Activated CD4-positive, CD25-positive, alpha-beta regulatory T cell (primary cell): ENCODE data around the gene RFX1.

ENCODE experiments used
- DNase-seq, 4 experiments: peaks; one replicate each; lab custom pipeline; 2025; lab: John Stamatoyannopoulos, UW

RFX1 gene

GRCh38 chr19:13960863-13961784, 45.0 kb downstream of the RFX1 start:
- no peak for DNase-seq

GRCh38 chr19:13959962-13960862, 45.9 kb downstream of the RFX1 start:
- DNase-seq, result no peak

DNA sequence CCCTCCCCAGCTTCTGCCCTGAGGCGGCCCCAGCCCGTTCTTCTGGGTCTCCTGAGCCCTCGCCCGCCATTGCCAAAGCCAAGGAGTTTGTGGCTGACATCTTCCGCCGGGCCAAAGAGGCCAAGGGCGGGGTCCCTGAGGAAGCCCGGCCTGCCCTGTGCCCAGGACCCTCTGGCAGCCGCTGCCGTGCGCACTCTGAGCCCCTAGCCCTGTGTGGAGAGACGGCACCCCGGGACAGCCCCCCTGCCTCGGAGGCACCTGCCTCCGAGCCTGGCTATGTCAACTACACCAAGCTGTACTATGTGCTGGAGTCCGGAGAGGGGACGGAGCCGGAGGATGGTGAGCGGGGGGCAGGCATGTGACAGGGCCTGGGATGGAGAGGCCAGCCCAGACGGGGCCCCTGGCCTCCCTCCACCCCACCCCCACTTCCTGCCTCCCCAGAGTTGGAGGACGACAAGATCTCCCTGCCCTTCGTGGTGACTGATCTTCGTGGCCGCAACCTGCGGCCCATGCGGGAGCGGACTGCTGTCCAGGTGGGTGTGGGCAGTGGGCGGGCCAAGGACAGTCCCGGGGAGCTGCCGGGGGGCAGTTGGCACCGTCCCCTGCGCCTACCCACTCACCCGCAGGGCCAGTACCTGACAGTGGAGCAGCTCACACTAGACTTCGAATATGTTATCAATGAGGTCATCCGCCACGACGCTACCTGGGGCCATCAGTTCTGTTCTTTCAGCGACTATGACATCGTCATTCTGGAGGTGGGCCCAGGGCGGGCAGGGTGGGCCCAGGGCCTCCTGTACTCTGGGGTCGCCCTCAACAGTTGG, 46.8 kb downstream of the RFX1 start:
- no peak for DNase-seq

GRCh38 chr19:13958043-13958442, 48.1 kb downstream of the RFX1 start:
- DNase-seq, result no peak

GRCh38 chr19:13957051-13957450, 49.1 kb downstream of the RFX1 start:
- DNase-seq, result no peak

GRCh38 chr19:13956365-13956744, 49.8 kb downstream of the RFX1 start:
- DNase-seq, result no peak

- DNase-seq, result no peak
Measured at GRCh38 chr19:13955662-13956364, 50.3 kb downstream of the RFX1 start.

DNA sequence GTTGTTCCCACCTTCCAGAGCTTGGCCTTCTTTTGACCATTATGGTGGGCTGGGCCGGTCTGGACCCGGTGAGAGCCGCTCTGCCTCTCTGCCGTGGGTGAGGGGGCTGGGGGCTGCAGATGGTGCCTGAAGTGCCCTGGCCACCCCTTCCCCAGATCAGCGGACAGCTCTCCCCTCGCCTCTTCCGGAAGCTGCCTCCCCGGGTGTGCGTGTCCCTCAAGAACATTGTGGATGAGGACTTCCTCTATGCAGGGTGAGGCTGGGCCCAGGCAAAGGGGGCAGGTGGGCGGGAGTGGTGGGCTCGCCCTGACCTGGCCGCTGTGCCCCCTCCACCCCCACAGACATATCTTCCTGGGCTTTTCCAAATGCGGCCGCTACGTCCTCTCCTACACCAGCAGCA, 51.9 kb downstream of the RFX1 start:
- no peak for DNase-seq

DNA sequence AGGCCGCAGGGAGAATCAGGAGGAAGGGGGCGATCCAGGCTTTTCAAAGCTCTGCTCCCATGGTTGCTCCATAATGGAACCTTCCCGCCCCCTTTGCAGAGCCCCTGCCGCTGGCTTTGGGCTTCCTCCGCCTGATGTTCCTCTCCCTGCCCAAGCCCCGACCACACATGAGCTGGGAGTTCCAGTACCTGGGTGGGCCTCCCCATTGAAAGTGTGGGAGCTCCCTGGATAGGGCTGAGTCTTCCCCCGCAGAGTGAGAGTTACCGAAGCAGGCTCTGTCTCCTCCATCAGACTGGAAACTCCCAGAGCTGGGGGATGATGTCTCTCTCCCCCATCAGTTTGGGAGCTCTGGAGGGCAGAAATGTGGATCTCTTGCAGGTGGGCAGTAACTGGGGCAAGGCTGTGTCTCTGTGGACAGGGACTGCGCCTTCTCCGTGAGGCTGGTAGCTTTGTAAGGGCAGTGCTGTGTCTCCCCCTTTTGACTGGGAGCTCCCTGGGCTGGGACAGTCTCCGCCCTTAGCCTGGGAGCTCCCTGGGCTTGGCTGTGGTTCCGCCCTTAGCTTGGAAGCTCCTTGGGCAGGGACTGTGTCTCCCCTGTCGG, 53.1 kb downstream of the RFX1 start:
- no peak for DNase-seq

DNA sequence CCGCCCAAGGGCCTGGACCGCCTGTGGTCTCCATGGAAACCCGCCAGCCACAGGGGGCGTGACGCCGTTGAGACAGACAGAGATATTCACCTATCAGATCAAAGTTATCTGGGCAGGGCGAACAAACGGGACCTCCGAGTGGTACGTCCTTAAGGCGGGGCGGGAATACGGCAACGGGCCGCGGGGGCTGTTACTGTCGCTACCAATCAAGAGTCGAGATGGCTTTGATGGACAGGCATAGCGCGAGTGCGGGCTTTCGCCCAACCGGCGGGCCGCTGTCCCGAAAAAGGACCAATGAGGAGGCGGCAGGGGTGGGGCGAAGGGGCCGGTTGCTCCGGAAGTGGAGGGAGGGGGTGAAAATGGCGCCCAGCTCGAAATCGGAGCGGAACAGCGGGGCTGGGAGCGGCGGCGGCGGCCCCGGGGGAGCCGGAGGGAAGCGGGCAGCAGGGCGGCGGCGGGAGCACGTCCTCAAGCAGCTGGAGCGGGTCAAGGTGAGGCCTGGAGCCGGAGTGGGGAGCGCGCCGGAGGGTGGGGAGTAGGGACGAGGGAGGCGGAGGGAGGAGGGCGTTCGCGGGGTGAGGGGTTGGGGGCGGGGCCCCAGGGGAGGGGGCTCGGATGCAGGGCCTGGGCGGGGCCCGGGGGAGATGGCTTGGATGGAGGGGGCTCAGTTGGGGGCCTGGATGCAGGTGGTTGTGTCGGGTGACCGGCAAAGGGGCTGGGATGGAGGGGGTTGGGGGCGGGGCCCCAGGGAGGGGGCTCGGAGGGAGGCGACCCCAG, 53.8 kb downstream of the RFX1 start, which contains the start of gene DCAF15:
Gene DCAF15, plus strand, starts transcription at position 356 of the 777 bp plus-strand sequence. Its CDS starts 4 bp downstream, at position 360.
- DNase-seq, result peak; percentile 95 to 98 (median 97)

- no peak for DNase-seq
Measured at GRCh38 chr19:13951799-13952153, 54.3 kb downstream of the RFX1 start.

DNA sequence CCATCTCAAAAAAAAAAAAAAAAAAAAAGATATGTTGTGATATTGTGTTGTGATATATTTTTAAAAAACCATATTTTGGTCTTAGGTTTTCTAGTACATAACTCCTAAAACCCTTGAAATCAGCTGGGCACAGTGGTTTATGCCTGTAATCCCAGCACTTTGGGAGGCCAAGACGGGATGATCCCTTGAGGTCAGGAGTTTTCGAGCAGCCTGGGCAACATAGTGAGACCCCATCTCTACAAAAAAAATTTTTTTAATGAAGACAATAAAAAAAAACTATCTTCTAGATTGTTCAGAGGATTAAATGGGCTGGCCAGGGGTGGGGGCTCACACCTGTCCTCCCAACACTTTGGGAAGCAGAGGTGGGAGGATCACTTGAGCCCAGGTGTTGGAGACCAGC, 55.1 kb downstream of the RFX1 start:
- DNase-seq, result no peak

DNA sequence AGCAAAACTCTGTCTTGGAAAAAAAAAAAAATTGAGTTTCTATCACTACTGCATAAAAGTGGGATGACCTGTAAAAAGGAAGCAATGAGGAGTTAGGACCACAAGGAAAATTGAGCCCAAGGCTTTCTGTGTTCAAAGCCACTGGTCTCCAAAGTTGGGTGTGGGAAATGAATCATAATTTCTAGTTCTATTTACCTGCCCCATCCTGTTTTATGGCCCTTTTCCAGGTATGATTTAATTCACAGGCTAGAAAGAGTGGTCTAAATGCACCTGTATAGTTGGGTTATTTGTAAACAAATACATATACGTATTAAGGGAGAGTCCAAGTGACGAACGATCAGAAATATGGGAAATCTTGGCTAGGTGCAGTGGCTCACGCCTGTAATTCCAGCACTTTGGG, 59.7 kb downstream of the RFX1 start:
- DNase-seq, result no peak

GRCh38 chr19:13942023-13942684, 64.0 kb downstream of the RFX1 start:
- DNase-seq, result no peak

DNA sequence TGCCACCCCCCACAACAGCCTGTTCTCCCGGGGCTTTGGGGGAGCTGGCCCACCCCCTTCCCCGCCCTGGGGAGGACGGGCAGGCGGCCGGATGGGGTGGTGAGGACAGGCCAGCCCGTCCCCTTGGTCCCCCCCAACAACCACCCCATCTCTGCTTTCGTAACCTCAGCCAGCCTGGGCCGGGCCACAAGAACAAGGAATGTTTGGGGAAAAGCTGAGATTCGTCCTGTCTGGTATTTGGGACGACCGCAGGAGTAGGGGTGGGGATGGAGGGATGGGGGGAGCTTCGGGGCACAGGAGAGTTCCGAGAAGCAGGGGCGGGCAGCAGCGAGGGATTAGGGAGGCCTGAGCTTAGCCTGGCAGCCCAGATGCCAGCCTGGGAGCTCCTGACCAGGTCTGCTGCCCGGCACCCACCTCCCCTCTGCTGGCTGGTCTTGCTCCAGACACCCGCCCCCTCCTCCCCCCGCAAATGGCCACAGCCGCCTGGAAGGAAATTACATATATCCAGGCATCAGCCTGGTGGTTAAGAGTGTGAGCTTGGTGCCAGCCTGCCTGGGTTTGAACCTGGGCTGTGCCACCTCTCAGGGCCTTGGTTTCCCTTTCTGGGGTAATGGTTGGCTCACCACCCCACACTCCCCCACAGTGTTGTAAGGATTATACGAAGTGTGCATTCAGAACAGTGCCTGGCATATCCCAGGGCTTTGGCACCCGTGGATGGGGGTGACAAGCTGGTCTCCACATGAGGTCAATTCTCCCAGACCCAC, 67.6 kb downstream of the RFX1 start, which contains the start of gene PODNL1:
Gene PODNL1, minus strand, starts transcription at position 117 of the 764 bp plus-strand sequence. CDS start 236 bp downstream, outside the sequence.
- no peak for DNase-seq

- DNase-seq, result no peak
Measured at GRCh38 chr19:13937479-13938300, 68.4 kb downstream of the RFX1 start.

DNA sequence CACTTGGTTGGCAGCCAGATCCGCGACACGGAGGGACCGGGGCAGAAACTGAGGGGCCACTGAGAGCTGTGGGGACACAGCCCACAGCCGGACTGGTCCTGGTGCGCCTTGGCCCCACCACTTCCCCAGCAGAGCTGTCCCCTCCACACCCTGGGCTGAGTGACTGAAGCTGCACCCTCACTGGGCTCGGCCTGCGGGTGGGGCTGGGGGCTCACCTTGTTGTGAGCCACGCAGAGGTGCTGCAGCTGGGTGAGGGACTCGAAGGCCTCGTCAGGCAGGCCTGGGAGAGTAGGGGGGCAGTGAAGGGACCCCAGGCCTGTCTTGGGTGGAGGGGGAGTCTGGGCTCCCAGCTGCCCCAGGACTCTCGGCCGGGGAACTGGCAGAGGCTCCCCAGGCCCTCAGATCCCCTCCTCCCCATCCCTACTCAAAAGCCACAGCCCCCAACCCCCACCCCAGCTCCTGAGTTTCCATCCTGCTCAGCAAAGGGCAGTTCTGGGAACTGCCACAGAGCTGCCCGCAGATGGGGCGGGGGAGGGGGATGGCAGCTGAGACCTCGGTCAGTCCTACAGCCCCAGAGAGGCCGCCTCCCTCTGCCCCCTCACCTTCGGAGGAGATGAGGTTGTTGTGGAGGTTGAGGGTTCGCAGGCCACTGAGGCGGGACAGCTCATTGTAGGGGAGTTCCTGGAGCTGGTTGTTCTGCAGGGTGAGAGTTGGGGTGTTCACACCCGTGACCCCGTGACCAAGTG, 70.2 kb downstream of the RFX1 start:
- DNase-seq, result no peak
